Stimulated activated CD4-positive, alpha-beta T cell treated with anti-CD3 and anti-CD28 coated beads, Interleukin-12 subunit alpha, Interleukin-12 subunit beta, amount 100 ng/mL, for 48 hours (primary cell): ENCODE measurements around the gene DPH5.
A peak's percentile ranks its signal among the peaks of the same experiment; 100 is the strongest.
"Not testable (repeated sequence)": the region's sequence is repeated elsewhere in the genome, so short reads cannot be mapped to it uniquely, and the experiment has no call there.

Experiments
- DNase-seq, 3 donors: peaks; one replicate each; pipeline ENCODE4 v3.0.0-alpha.2; 2020; ENCODE audit warnings: low read depth in 2 of 3, low spot score in 1 of 3

The DPH5 gene

DNA sequence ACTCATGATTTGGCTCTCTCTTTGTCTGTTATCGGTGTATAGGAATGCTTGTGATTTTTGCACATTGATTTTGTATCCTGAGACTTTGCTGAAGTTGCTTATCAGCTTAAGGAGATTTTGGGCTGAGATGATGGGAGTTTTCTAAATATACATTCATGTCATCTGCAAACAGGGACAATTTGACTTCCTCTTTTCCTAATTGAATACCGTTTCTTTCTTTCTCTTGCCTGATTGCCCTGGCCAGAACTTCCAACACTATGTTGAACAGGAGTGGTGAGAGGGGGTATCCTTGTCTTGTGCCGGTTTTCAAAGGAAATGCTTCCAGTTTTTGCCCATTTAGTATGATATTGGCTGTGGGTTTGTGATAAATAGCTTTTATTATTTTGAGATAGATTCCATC lies 79.5 kb downstream of the DPH5 start:
- DNase-seq = not testable (repeated sequence)

DNA sequence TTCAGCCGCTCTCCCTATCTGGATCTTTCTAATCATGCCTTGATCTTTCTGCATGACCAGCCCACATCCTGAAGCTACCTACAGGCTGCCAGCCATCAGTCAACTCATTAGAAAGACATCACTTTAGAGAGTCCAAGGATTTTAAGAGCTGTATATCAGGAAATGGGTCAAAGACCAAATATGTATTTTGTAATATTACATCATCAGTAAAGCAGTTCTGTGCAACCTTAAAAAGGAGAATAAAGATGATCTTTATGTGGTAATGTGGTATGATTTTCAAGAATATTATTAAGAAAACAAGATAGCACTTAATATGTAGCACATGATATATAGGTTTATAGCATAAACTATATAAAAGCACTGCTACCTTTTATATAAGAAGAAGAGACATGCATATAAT lies 82.1 kb downstream of the DPH5 start:
- no peak for DNase-seq

DNA sequence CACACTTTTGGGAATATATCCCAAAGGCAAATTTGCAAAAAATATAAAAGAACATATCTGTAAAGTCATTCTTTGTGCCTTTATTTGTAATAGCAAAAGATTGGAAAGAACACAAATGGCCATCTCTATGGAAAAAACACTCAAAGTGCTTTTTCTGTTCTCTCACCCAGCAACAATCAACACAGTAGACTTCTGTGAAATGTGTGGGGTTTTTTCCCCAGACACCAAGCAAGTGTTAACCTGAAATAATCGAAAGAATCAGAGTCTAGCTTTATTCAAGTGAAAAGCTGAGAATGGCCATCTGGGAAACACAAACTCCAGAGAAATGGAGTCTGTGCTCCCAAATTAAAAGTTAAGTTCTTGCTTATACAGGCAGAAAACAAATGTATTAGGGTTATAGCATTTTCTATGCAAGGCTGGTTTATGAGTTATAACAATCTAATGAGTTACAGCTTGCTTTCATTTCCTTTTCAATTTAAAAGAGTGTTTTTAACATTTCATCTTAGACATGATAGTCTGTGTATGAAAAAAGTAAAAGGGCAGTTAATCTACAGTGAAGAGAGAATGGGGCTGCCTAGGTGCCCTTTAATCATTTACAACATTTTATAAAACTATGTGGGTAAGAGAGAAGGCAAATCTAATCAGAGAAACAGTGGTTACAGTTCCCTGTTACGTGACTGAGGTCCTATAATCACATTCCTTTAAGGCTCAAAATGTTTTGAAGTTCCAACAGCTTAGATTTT lies 83.1 kb downstream of the DPH5 start:
- no peak for DNase-seq

DNA sequence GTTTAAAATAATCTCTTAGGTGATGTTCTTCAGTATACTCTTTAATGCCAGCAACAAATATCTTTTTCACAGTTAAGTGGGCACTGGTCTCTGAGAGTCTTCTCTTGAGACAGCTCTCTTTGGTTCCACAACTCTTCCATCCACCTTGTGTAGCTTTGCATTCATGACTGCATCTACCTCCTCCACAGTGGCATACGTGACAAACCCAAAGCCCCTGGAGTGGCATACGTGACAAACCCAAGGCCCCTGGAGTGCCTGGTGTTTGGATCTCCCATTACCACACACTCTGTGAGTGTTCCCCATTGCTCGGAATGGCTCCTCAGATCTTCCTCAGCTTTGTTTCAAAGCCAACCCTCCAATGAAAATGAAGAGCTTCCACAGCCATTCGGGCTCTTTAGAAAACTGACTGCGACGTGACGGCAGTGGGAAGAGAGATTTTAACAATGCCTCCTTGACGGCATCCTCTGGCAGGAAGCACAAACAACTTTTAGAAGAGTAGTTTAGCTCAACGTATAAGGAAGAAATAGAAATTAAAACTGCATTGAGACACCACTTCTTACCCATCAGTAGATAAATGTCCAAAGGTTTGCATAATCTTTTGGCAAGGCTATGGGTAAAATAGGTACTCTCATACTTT lies 83.9 kb downstream of the DPH5 start:
- no peak for DNase-seq

DNA sequence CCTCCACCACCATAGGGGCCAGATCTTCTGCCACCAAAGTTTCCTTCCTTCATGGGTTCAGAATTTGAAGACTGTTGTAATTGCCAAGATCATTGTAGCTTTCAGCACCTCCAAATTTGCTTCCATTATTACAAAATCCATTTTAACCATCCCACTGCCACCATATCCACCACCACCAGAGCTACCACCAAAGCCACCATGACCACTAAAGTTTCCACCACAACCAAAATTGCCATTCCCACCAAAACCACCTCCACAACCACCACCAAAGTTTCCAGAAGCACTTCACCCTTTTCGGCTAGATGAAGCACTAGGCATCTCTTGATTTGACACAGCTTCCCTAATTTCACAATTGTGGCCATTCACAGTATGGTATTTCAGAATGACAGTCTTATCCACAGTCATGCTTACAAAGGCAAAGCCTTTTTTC lies 84.5 kb downstream of the DPH5 start:
- DNase-seq = peak; percentile 32 to 60 (median 44)
